Endothelial cell of coronary artery (primary cell): ENCODE measurements around the gene TMEM44. TPM values are rescaled to one million over a fixed set of nuclear protein-coding genes. Genes with fewer than 3 reads are reported as not detected.

ENCODE experiments used
- total RNA-seq: library from RNA; depleted of rRNA; stranded (reverse); fragments of >200 nt; gene quantifications from 2 replicates; pipeline ENCODE4 v1.2.3, GENCODE V29; 2014

TMEM44 gene
- 44.8 and 76.4 TPM in 2 replicates for total RNA-seq

DNA sequence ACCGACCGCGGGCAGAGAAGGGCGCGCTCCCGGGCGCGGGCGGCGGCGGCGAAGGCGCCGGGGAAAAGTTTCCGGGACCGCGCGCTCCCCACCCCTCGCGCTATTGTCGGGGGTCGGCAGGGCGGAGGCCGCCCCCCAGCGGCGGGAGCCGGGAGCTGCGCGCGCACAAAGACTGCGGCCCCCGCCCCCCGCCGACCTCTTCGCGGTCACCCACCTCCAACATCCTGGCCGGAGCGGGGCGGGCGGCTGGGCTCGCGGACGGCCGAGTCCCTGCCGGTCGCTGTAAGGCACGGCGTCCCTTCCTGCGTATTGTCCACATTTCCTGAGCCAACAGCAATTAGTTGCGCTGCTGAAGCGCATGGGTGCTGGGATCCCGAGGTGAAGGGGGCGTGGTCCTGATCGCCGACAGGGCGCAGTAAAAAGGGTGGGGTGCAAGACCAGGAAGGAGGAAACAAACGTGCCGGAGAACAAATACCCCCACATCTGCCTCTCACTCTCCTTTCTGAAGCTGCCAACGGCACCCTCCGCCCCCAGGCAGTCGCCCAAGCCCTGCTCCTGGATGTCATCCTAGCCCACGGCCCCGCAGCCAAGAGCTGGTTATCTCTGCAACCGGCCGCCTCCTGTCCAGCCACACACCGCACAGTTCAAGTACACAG is at the start of gene TMEM44:
TMEM44 (minus strand) TSS at position 71 of the 656 bp plus-strand sequence. CDS start 204 bp downstream, outside the sequence.

GRCh38 chr3:194671900-194672808 is 38.9 kb upstream of the TMEM44 start, which contains the start of gene LSG1:
Gene LSG1, minus strand, starts transcription at chr3:194672191. Its CDS starts 29 bp downstream, at chr3:194672162.

Other genes with a start within 250 kb of the TMEM44 start
- gene GP5, start 234.2 kb downstream of the TMEM44 start, total RNA-seq, result 0.09 TPM in 1 of 2 replicates, not detected in the other
- 167 and 293 TPM in 2 replicates for gene ATP13A3, start 146.4 kb downstream of the TMEM44 start, total RNA-seq
- 62.4 and 78.5 TPM in 2 replicates for gene LSG1, start 38.8 kb upstream of the TMEM44 start, total RNA-seq
- 160 and 169 TPM in 2 replicates for gene FAM43A, start 52.5 kb upstream of the TMEM44 start, total RNA-seq